SHP77 treated with DMSO at 0.1 percent for 48 hours (cell line): ENCODE data around the gene COL13A1.

Experiments
- DNase-seq: peaks from one replicate; lab custom pipeline; 2025; lab: John Stamatoyannopoulos, UW

Gene COL13A1

DNA sequence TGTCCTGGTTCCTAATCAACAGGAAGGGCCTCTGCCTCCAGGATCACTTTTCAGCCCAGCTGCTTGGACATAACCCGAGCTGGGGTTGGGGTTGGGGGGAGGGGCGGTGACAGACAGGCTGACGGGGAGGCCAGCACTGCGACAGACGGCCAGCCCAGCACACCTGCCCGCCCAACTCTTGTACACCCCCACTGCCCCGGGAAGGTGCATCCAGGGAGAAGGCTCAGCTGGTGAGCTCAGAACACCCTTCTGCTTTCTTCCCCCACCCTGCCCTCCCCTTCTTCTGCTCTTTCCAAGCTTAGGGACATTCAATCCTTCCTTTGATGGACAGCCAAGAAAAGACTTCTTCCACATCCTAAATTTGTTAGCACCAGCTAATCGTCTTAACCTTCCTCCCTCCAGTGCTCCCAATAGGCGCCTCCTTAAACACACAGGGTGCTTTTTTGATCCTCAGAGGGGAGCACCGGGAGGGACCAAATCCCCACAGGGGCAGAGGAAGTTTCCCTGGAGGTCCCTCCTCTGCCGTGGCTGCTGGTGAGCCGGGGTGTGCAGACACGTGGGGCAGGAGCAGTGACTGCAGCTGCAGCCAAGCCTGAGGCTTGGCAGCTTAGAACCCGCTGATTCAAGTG lies 44.7 kb downstream of the COL13A1 start:
- DNase-seq, result no peak

GRCh38 chr10:69847458-69847857 lies 45.8 kb downstream of the COL13A1 start:
- DNase-seq, result no peak

GRCh38 chr10:69847883-69848282 lies 46.2 kb downstream of the COL13A1 start:
- DNase-seq, result no peak

GRCh38 chr10:69848454-69848853 lies 46.7 kb downstream of the COL13A1 start:
- DNase-seq, result no peak

DNA sequence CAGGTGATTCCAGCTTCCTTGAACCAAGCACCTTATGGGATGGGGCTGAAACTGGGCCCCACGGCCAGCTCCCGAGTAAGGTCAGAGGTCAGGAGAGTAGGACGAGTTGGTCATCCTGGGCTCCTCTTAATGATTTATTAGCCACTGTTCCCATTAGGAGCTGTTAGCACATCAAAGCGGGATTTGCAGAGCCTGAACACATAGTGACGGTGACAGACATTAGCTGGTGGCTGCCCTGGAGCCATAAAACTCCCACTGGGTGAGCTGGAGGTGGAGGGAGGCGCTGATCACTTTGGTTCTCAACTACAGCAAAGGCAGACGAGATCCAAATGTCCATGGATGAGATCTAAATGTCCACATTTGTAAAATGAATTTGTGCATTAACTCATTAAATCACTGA lies 48.1 kb downstream of the COL13A1 start:
- DNase-seq, result no peak

DNA sequence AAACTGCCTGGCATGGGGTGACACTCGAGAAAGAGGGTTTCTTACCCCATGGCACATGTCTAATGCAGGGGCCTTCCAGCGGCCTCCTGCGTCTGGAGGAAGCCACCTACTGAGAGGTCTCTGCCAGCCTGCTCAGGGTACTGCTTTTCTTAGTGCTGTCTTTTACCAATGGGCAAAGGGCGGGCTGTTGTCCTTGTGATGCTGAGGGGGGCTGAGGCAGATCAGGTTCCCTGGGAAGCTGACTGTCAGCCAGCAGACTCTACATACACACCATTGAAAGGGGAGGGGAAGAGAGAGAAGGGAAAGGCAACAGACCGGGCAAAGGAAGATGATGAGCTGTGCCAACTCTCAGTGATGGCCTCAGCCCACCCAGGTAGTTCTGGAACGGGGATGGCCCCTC lies 48.7 kb downstream of the COL13A1 start:
- DNase-seq, result no peak

GRCh38 chr10:69851306-69851705 lies 49.6 kb downstream of the COL13A1 start:
- DNase-seq, result no peak

DNA sequence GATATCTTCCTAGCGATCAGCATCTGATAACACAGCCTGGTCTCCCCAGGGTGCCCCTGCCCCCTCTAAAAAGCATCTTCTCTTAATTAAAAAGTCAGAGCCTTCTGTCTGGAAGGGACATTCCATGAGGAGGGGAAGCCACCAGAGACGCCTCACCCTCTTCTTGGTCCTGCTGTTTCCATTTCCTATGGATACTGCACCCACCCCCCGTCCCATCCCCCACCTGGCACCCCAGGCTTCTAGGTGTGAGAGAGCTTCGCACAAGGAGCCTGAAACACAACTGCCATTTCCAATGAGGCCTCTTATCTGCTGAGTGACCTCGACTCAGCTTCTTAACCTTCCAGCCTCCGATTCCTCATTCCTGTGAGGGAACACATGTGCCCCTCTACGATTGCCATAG lies 51.4 kb downstream of the COL13A1 start:
- no peak for DNase-seq

DNA sequence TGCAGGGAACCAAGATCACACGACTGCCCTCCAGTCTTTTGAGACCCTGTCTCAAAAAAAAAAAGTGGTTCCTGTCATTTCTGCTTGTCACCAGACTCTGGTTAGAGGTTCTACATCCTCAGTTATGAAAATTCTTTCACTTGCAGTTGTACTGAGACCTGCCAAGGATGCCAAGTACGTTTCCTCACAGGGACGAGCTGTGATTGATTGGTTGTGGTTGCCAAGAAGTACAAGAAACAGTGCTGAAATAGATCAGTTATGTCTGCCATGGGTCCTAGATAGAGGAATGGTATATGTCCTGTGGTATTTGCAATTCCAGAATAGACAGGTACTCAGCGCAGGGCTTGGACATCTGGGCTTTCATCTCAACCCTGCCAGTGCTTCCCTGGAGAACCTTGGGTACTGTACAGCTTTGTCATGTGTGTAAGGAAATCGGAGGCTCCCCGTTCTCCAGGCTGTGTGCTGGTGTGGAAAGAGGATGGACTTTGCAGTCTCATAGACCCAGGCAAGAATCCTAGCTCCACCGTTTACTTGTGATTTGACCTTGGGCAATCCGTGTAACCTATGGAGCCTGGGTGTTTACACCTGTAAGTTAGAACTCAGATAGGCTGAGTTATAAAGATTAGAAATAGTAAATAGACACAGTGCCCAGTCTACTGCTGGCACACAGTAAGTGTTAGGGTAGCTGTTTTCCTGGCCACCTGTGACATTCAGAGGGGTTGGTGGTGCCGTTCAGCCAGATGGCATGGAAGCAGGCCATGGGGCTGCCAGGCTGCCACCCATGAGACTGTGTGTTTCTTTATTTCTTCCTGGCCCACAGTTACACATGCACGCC lies 53.0 kb downstream of the COL13A1 start:
- DNase-seq, result no peak

- DNase-seq, result no peak
Measured at GRCh38 chr10:69855346-69856111, 53.8 kb downstream of the COL13A1 start.

GRCh38 chr10:69856601-69857166 lies 55.0 kb downstream of the COL13A1 start:
- DNase-seq, result no peak

DNA sequence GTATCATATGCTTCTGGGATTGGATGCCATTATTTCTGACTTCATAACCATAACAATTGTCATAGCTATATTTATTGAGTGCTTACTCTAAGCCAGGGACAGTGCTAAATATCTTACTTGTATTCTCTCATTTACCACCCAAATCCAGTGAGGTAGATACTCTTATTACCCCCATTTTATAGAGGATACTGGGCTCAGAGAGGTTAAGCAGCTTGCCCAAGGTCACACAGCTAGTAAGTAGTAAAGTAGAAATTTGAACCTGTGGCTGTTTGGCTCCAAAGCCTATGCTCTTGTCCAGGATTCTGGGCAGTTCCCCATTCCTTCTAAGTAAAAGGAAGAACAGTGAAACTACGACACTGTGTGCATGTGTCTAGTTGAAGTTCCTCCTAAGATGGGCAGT lies 56.5 kb downstream of the COL13A1 start:
- no peak for DNase-seq

GRCh38 chr10:69860271-69860670 lies 58.6 kb downstream of the COL13A1 start:
- DNase-seq, result no peak

GRCh38 chr10:69861251-69862240 lies 59.8 kb downstream of the COL13A1 start:
- no peak for DNase-seq

DNA sequence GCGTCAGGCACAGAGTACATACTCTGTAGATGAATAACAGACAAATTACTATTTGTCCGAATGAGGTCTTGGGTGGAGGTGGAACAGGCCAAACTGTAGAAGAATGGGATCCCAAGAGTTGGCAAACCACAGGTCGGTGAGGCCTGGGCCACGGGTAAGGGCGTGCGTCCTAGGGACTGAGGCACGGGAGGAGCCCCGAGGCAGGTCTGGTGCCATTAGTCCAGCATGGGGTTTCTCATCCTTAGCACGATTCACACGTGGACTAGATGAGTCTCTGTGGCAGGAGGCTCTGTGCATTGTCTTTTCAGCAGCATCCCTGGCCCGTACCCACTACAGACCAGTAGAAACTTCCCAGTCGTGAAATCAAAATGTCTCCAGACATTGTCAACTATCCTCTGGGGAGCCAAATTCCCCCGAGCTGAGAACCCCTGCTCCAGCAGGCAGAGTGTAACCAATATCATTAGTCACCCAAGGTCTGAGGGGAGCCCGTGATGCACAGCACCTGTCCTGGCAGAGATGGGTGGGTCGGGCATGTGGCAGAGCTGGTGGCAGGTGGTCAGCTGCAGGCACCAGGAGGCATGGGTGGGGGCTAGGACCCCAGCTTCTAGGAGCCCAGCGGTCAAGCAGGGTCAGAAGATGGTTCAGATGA lies 61.3 kb downstream of the COL13A1 start:
- DNase-seq, result no peak

DNA sequence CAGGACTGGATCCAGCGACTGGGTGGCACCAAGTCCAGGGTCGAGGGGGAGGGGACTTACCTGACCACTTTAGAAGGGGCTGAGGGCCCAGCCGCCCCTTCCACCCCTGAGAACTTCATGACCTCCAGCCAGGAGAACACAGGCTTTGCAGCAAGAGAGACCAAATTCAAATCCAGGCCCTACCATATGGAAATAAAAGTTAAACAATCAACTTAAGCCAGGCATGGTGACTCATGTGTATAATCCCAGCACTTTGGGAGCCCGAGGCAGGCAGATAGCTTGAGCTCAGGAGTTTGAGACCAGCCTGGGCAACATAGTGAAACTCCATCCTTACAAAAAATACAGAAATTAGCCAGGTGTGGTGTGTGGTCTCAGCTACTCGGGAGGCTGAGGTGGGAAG lies 61.9 kb downstream of the COL13A1 start:
- no peak for DNase-seq

DNA sequence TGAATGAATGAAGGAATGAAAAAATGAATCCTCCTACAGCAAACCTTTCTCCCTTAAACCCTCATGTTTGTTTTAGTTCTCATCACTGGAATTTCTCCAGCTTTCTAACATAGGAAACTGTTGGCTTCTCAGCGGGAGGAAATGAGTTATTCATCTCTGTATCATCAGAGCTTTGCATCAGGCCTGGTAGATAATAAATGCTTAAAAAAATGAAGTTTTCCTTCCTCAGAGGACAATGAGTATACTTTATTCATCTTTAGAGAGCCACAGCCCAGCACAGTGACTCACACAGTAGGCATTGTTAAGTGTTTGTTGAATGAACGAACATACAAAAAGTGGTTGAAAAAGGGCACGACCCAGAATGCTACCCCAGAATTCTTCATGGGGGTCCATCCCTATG lies 62.6 kb downstream of the COL13A1 start:
- no peak for DNase-seq

- DNase-seq, result no peak
Measured at GRCh38 chr10:69865450-69865849, 63.7 kb downstream of the COL13A1 start.

GRCh38 chr10:69866246-69866687 lies 64.6 kb downstream of the COL13A1 start:
- no peak for DNase-seq

DNA sequence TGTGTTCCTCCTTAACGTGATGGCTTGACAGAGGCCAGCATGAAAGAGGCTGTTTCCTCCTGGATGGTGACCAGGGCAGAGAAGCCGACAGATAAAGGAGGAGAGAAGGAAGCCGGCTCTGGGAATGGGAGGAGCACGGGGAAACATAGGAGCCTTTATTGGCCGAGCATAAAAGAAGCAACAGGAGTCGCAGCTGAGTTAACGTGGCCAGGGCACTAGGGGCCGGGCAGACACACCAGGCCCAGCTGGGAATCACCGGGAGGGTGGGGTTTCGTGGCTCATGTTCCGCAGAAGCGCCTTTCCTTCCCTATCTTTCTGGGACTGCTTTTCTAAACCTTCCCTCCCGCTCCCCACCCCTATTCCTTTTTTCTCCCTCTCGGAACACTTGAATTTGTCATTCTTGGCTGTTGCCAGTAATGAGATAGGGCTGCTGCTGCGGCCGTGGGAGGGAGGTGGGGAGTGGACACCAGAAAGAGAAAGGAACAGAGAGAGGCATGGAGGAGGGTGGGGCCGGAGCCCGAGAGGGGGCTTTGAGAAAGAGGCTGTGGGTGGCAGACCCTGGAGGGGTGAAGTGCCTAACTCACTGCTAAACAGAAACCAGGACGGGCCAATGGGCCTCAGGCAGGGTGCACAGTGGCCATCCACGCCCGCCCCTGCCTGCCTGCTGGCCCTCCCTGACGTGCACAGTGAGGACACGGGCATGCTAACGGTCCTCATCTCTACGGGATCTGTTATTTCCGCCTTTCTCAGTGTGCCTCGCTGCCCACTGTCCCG lies 65.2 kb downstream of the COL13A1 start:
- no peak for DNase-seq
